Activated T-cell treated with anti-CD3 and anti-CD28 coated beads for 48 hours (primary cell): ENCODE results near the gene SRSF12.
"Not testable (repeated sequence)": the region's sequence is repeated elsewhere in the genome, so short reads cannot be mapped to it uniquely, and the experiment has no call there.

Source experiments
- DNase-seq: peaks from one replicate; pipeline ENCODE4 v3.0.0-alpha.2; 2020; ENCODE audit warnings: low read depth

Gene SRSF12

GRCh38 chr6:89128256-89128671, 10.4 kb upstream of the SRSF12 start:
- DNase-seq: not testable (repeated sequence)

DNA sequence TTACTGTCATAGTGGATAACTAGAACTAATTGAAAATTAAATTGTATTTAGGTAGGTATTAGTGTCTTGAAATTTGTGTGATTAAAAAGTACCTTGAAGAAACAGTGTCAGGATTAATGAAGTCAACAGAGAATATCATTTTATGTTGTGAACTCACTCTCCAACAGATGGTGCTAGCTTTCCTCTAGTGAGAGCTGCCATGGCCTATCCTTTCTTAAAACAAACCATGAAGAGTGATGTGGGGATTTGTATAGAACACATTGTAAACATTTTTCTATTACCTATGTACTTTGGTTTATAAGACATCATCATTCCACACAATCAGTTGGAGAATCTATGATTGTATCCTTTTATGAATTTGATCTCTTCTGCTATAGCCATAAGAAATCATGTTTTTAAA, 4.8 kb upstream of the SRSF12 start:
- no peak for DNase-seq

GRCh38 chr6:89121934-89122333, 4.1 kb upstream of the SRSF12 start:
- DNase-seq: no peak

DNA sequence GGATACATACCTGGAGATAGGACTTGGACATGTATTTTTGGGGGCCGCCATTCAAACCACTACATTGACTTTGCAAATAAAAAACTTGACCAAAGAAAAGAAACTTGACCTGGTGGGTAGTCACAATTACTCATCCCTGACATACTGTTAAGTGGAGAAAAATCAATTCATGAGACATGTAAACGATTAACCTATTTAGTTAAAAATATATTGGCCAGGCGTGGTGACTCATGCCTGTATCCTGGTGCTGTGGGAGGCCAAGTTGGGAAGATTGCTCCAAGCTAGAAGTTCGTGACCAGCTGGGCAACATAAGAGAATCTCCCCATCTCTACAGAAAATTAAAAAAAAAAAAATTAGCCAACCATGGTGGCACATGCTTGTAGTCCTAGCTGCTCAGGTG, 2.5 kb upstream of the SRSF12 start:
- DNase-seq: no peak

DNA sequence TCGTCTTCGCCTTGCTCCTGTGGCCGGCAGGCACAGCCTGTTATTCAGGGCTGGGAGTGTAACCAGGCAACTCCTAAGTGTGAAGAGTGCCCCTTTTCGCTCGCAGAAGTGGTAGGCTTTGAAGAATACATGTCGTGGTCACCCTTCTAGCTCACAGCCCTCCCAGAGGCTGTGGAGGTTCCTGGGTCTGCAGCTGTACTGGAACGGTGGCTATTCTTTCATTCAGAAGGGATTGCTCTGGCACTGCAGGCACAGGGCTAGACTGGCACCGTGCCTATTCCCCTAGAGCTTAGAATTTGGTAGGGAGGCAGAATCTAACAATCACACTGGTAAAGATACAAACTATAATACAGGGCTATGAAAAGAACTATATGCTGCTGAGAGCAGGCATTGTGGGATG, 1.1 kb upstream of the SRSF12 start:
- DNase-seq: no peak

- no peak for DNase-seq
Measured at GRCh38 chr6:89116702-89117101, 1.2 kb downstream of the SRSF12 start.

- no peak for DNase-seq
Measured at GRCh38 chr6:89111933-89112332, 5.9 kb downstream of the SRSF12 start.

- DNase-seq: no peak
Measured at GRCh38 chr6:89110284-89110683, 7.6 kb downstream of the SRSF12 start.

DNA sequence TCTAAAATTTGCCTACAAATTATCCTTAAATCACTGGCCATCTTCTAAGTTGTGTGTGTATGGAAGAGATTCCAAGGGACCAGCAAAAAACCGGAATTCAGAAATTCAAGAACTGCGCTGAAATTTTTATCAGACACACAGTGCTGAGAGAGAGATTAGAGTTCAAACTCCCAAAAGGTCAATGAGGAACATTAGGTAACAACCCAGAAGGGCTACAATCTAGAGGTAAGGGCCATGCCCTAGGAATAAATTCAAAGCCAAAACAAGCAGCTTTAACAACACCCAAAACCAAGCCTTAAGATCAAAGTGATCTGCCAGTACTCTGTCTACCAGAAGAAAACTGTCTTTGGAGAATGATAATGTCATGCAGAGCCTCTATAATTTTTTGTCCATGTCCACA, 17.8 kb downstream of the SRSF12 start:
- DNase-seq: no peak

DNA sequence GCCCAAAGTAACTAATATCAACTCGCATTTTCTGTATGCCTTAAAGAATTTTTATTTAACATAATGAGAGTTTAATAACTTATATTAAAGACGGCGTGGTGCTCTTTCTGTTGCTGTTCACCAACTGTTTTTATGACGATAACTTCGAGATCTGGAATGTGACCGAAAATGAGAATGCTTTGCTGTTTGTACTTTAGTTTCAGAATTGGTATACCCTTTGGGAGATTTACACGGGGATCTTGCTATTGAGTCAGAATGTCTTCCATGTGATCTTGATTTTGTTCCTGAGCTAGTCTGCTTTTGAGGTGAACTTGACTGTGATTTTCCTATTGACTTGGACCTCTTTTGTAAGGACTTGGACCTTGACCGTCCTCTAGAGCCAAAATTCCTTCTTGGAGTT, 19.4 kb downstream of the SRSF12 start:
- no peak for DNase-seq

DNA sequence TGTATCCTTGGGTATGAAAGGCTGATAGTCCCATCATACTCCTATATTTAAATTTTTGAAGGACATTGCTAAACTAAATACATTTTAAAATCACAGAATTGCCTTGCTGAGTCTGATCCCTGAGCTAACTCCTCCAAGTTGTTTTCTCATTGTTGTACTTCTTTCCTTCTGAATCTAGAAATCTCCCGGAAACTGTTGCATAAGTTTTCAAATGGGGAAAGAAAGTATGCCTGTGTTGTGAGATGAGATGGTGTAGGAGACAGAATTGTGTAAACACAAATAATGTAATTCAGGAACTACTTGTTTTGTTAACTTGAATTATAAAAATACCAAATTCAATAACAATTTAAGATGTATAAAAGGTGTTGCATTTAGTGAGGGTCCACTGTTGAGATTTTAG, 30.0 kb downstream of the SRSF12 start:
- DNase-seq: no peak

- no peak for DNase-seq
Measured at GRCh38 chr6:89085409-89086205, 32.3 kb downstream of the SRSF12 start.

DNA sequence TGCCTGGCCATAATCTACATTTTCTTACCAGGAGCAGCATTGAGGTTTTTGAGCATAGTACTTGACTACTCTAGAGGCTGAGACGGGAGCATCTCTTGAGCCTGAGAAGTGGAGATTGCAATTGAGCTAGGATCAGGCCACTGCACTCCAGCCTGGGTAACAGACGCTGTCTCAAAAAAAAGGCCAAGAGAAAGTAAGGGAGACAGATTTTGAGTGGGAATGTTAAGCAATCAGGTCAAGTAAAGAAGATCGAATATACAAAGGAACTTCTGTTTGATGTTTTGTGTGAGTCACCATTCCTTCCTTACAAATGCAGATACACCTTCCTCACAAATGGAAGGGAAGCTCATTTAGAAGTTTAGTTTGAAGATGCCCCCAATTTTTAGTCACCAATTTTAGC, 32.9 kb downstream of the SRSF12 start:
- no peak for DNase-seq

DNA sequence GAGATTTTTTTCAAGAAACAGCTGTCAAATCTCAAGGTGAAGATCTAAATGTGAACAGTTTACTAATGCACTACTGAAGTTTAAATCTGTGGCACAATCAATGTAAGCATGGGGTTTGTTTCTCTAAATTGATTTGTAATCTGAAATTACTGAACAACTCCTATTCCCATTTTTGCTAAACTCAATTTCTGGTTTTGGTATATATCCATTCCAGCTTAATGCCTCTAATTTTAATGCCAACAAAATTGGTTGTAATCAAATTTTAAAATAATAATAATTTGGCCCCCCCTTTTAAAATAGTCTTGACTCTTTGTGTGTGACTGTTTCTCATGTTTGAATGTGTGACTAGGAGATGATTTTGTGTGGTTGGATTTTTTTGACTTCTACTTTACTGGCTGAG, 33.3 kb downstream of the SRSF12 start:
- no peak for DNase-seq

GRCh38 chr6:89082486-89082891, 35.4 kb downstream of the SRSF12 start:
- no peak for DNase-seq

GRCh38 chr6:89081423-89082322, 36.2 kb downstream of the SRSF12 start:
- peak; percentile 97 for DNase-seq

DNA sequence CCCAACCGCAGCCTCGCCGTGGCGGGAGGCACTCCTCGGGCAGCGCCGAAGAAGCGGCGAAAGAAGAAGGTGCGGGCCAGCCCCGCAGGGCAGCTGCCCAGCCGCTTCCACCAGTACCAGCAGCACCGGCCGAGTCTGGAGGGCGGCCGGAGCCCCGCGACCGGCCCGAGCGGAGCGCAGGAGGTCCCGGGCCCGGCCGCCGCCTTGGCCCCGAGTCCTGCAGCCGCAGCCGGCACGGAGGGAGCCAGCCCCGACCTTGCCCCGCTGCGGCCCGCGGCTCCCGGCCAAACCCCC, 36.8 kb downstream of the SRSF12 start:
- peak; percentile 18 for DNase-seq

DNA sequence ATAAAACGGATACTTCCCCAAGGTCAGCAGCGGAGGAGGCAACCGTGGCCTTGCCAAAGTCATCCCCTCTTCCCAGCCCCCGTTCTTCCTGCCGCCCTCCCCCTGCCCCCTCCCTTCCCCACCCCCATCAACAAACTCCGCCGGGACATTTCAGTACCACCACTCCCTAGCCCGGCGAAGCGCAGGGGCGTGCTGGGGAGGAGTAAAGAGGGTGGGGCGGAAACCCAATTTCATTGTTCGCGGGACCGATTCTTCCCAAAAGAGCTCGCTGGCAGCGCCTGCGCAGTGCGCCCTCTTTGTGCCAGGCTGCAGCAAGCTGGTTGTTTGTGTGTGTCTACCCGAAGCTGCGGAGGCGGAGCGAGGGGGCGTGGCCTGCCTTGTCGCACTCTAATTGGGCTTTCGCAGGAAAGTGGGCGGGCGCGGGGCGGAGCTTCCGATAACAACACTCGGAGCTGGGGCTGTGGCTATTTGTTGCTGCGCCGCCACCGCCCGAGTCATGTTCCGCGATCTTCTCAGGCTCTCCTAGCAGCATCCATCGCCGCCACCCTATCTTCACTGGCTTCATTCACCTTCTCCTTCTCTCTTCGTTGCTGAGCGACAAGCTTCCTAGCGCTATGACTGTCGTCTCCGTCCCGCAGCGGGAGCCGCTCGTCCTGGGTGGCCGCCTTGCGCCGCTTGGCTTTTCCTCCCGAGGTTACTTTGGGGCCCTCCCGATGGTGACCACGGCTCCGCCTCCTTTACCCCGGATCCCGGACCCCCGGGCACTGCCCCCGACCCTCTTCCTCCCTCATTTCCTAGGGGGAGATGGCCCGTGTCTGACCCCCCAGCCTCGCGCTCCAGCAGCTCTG, 37.4 kb downstream of the SRSF12 start, which contains the start of gene PNRC1:
Gene PNRC1 (plus strand): TSS at position 471 of the 848 bp plus-strand sequence. CDS start 144 bp downstream, at position 615.
- peak; percentile 100 for DNase-seq

- peak; percentile 21 for DNase-seq
Measured at GRCh38 chr6:89079511-89080234, 38.2 kb downstream of the SRSF12 start.

DNA sequence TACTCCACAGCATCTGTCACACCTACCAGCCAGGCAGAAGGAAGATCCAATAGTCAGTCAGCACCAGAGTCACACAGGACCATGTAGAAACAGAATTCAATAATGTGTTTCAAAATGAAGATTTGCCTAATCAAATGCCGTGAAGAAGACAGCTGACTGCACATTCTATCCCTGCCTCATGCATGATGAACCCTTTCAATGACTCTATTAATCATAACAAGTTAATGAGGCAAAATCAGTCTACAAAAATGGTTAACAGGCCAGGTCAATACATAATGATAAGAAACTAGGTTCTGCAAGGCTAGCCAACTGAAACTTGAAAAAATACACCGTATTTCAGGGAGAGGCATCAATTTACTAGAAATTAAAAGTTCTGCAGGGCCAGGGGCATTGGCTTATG, 44.0 kb downstream of the SRSF12 start:
- DNase-seq: no peak

- no peak for DNase-seq
Measured at GRCh38 chr6:89073014-89073620, 44.8 kb downstream of the SRSF12 start.
